Spleen (tissue), 7 donors: ENCODE data around the gene RB1.

Source experiments
- POLR2A ChIP-seq, 3 donors: fragments of 450-650 bp; IDR thresholded peaks; one replicate each; pipeline ENCODE4 v1.5.1; 2017; ENCODE audit warnings: antibody characterized with exemption in 3 of 3, mild to moderate bottlenecking in 1 of 3
- TF ChIP-seq, protein P1 (sequence below), 11 experiments: fragments of 200-600 bp in 7 of 11; fragments of 450-650 bp in 4 of 11; sonication (generic) in 4 of 11; IDR thresholded peaks in 8 of 11; conservative IDR thresholded peaks in 3 of 11; 1 replicate in 7 of 11; 2 replicates in 4 of 11; pipeline versions ENCODE4 v1.4.0 to v1.8.0; 2016 to 2021; ENCODE audit warnings: antibody characterized with exemption in 11 of 11, inconsistent platforms in 4 of 11, mild to moderate bottlenecking in 1 of 11
- donor health status: DM: no; HTN: no; CAD: no; lungs with moderate emphysema.
- donor health status: DM: no; HTN: no; CAD: no.
- donor health status: DM: no; HTN: no; CAD: no.

DNA sequence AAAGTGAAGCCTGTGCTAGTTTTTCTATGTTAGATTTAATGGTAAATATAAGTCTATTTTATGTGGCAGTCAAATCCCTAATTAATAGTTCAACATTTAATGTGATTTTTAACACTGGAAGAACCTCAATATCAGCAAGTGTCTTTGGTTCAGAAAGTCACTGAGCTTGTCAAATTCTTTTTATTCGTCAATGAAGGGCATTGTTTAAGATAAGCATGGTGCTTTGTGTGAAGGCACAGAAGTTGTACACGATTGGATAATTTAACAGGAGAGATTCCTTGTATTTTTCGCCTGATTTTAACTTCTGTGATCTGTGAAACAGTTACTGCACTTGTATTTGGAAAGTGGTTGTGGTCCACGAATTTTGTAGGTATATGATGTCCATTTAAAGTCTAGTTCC lies 30.2 kb upstream of the RB1 start:
- no peak for TF ChIP-seq POLR2A (IDR thresholded peaks at IDR 0.05)
- TF ChIP-seq, protein P1, sequence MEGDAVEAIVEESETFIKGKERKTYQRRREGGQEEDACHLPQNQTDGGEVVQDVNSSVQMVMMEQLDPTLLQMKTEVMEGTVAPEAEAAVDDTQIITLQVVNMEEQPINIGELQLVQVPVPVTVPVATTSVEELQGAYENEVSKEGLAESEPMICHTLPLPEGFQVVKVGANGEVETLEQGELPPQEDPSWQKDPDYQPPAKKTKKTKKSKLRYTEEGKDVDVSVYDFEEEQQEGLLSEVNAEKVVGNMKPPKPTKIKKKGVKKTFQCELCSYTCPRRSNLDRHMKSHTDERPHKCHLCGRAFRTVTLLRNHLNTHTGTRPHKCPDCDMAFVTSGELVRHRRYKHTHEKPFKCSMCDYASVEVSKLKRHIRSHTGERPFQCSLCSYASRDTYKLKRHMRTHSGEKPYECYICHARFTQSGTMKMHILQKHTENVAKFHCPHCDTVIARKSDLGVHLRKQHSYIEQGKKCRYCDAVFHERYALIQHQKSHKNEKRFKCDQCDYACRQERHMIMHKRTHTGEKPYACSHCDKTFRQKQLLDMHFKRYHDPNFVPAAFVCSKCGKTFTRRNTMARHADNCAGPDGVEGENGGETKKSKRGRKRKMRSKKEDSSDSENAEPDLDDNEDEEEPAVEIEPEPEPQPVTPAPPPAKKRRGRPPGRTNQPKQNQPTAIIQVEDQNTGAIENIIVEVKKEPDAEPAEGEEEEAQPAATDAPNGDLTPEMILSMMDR (IDR thresholded peaks at IDR 0.05 in 8 of 11, conservative IDR thresholded peaks at IDR 0.05 in 3 of 11), result no peak
